HG02588 (cell line): ENCODE results near the gene ZIC2.
"Not testable (repeated sequence)": the region's sequence is repeated elsewhere in the genome, so short reads cannot be mapped to it uniquely, and the experiment has no call there.

Source experiments
- ATAC-seq: cut with Tn5 transposase; IDR thresholded peaks from one replicate; pipeline ENCODE4 v1.9.1; 2021; ENCODE audit warnings: mild to moderate bottlenecking, moderate library complexity; ENCODE audit not compliant: unreplicated experiment

Gene ZIC2

GRCh38 chr13:99981735-99982035 is at the start of gene ZIC2:
ZIC2 (plus strand) TSS chr13:99981784; CDS start chr13:99982065, 281 bp downstream.
- no peak for ATAC-seq

- ATAC-seq: no peak
Measured at GRCh38 chr13:99932912-99933311, 48.7 kb upstream of the ZIC2 start.

GRCh38 chr13:99935772-99936171 is 45.8 kb upstream of the ZIC2 start:
- ATAC-seq: no peak

- no peak for ATAC-seq
Measured at GRCh38 chr13:99938635-99939034, 42.9 kb upstream of the ZIC2 start.

GRCh38 chr13:99941086-99941485 is 40.5 kb upstream of the ZIC2 start:
- no peak for ATAC-seq

- no peak for ATAC-seq
Measured at GRCh38 chr13:99941911-99942310, 39.7 kb upstream of the ZIC2 start.

- ATAC-seq: no peak
Measured at GRCh38 chr13:99944102-99944501, 37.5 kb upstream of the ZIC2 start.

- no peak for ATAC-seq
Measured at GRCh38 chr13:99944606-99945005, 37.0 kb upstream of the ZIC2 start.

- ATAC-seq: not testable (repeated sequence)
Measured at GRCh38 chr13:99945515-99945914, 36.1 kb upstream of the ZIC2 start.

- no peak for ATAC-seq
Measured at GRCh38 chr13:99947666-99948065, 33.9 kb upstream of the ZIC2 start.

GRCh38 chr13:99948411-99948810 is 33.2 kb upstream of the ZIC2 start:
- ATAC-seq: no peak

GRCh38 chr13:99948907-99949678 is 32.5 kb upstream of the ZIC2 start:
- no peak for ATAC-seq

- no peak for ATAC-seq
Measured at GRCh38 chr13:99949679-99950413, 31.7 kb upstream of the ZIC2 start.

GRCh38 chr13:99951666-99952065 is 29.9 kb upstream of the ZIC2 start:
- not testable (repeated sequence) for ATAC-seq

- ATAC-seq: no peak
Measured at GRCh38 chr13:99953138-99953755, 28.3 kb upstream of the ZIC2 start.

GRCh38 chr13:99955107-99955746 is 26.4 kb upstream of the ZIC2 start:
- no peak for ATAC-seq

- ATAC-seq: no peak
Measured at GRCh38 chr13:99955747-99956472, 25.7 kb upstream of the ZIC2 start.

- no peak for ATAC-seq
Measured at GRCh38 chr13:99956473-99957349, 24.9 kb upstream of the ZIC2 start.

- ATAC-seq: no peak
Measured at GRCh38 chr13:99958406-99959126, 23.0 kb upstream of the ZIC2 start.
